Measurements from ENCODE around the gene DNM3. TPM values are rescaled to one million over a fixed set of nuclear protein-coding genes. Genes with fewer than 3 reads are reported as not detected.

The DNM3 gene
- total and polyA plus RNA-seq, 2 donors (not counting 1 experiment from before 2014, with no cell fraction given): 1.0 to 1.3 TPM

DNA sequence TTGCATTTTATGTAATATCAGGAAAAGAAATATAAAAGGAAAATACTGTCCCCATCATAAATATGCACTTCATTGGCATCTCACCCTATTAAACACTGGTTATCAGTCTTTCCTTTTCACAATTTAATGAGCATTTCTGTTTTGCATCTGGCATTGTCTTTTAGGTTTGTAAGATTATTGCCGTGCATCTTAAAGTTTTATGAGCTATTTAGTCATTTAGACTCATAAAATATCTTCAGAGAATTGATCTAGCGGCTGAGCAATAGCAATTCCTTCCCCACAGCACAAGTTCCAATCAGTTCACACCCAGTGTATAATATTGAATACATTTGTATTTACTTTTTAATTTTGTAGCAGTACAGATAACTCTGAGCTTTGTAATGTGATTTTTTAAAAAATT is 466.8 kb downstream of the DNM3 start:
- no peaks in the 10 kb centered on the region for H3K27me3 Mint-ChIP-seq
- DNase-seq (no peak), ATAC-seq (ENCODE audit: low read depth) (no peak)
- H3K9me3 Mint-ChIP-seq (ENCODE audit: insufficient read depth): peaks cover 4% of the 10 kb centered on the region
- H3K27me3 ChIP-seq (replicated peaks in 1 of 4; ENCODE audit: control extremely low read depth in 1 of 4, control insufficient read depth in 3 of 4, insufficient read depth in 4 of 4, low read length in 3 of 4): no peaks in the 10 kb centered on the region
- no peaks in the 10 kb centered on the region for H3K4me1 ChIP-seq (ENCODE audit: control insufficient read depth in 2 of 2, insufficient read depth in 2 of 2, low read length in 2 of 2)
- H3K9ac ChIP-seq (ENCODE audit: low read length): no peak overlapping the region
- H3K4me2 ChIP-seq (replicated peaks; ENCODE audit: low read depth, low read length, poor library complexity, severe bottlenecking): no peak overlapping the region
- ChIA-PET POLR2A (no interaction called here), CTCF (no interaction called here)
- no peak overlapping the region for H2AFZ ChIP-seq (ENCODE audit: insufficient read depth, low read depth, low read length, poor library complexity, severe bottlenecking)
- no peaks in the 10 kb centered on the region for H3K36me3 ChIP-seq (replicated peaks in 1 of 2; ENCODE audit: control extremely low read depth in 1 of 2, control insufficient read depth in 1 of 2, extremely low read depth in 1 of 2, insufficient read depth in 2 of 2, low read length in 1 of 2)
- WGBS (ENCODE audit: insufficient coverage): no CpG with 5 or more reads among the region's 2 CpGs
- H3K4me1 Mint-ChIP-seq: peaks cover 3% of the 10 kb centered on the region
- intact Hi-C loops (cut with micrococcal nuclease): loop anchor here (5.0 kb wide), 1 partner anchor 44 kb away; no protein-coding TSS in a partner anchor
- H3K4me3 ChIP-seq (ENCODE audit: control extremely low read depth in 1 of 5, extremely low read depth in 1 of 5, insufficient read depth in 1 of 5, low read depth in 2 of 5, low read length in 4 of 5): no peak overlapping the region
- no peak overlapping the region for H3K27ac Mint-ChIP-seq
- no peak overlapping the region for H3K4me3 Mint-ChIP-seq
- no peaks in the 10 kb centered on the region for H4K20me1 ChIP-seq (ENCODE audit: control insufficient read depth, insufficient read depth, low read length, poor library complexity, severe bottlenecking)
- no peak for TF ChIP-seq EZH2 (IDR thresholded peaks at IDR 0.05; ENCODE audit: borderline replicate concordance, insufficient read depth, low read depth, low read length, poor library complexity, severe bottlenecking)
- TF ChIP-seq, protein P1, sequence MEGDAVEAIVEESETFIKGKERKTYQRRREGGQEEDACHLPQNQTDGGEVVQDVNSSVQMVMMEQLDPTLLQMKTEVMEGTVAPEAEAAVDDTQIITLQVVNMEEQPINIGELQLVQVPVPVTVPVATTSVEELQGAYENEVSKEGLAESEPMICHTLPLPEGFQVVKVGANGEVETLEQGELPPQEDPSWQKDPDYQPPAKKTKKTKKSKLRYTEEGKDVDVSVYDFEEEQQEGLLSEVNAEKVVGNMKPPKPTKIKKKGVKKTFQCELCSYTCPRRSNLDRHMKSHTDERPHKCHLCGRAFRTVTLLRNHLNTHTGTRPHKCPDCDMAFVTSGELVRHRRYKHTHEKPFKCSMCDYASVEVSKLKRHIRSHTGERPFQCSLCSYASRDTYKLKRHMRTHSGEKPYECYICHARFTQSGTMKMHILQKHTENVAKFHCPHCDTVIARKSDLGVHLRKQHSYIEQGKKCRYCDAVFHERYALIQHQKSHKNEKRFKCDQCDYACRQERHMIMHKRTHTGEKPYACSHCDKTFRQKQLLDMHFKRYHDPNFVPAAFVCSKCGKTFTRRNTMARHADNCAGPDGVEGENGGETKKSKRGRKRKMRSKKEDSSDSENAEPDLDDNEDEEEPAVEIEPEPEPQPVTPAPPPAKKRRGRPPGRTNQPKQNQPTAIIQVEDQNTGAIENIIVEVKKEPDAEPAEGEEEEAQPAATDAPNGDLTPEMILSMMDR (IDR thresholded peaks at IDR 0.05): no peak
- H3K79me2 ChIP-seq (ENCODE audit: control insufficient read depth, insufficient read depth, low read length): no peaks in the 10 kb centered on the region
- no peaks in the 10 kb centered on the region for H3K9me3 ChIP-seq (ENCODE audit: control extremely low read depth in 1 of 3, control insufficient read depth in 2 of 3, insufficient read depth in 1 of 3, low read length in 2 of 3)
- no peak overlapping the region for H3K27ac ChIP-seq (ENCODE audit: low read length in 2 of 2)

DNA sequence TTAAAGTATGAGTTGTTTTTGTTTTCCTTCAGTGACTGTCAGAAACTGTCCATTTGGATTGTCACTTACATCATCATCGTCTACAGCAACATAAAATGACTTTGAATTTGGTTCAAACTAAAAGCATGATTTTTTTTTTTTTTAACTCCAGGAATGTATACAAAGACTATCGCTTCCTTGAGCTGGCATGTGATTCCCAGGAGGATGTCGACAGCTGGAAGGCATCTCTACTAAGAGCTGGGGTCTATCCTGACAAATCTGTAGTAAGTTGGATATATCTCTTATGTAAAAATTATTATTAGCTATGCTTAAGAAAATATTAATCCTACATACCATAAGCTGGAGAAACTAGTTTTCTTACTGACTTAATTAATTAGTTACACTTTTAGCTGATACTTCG is 467.3 kb downstream of the DNM3 start:
- intact Hi-C loops (cut with micrococcal nuclease): loop anchor here (5.0 kb wide), 1 partner anchor 44 kb away; no protein-coding TSS in a partner anchor
- Mint-ChIP-seq H3K9me3 (ENCODE audit: insufficient read depth) (no peaks in the 10 kb centered on the region), H3K4me3 (no peak overlapping the region), H3K27me3 (no peaks in the 10 kb centered on the region), H3K4me1 (peaks cover 3% of the 10 kb centered on the region), H3K27ac (no peak overlapping the region)
- no peaks in the 10 kb centered on the region for H3K9me3 ChIP-seq (ENCODE audit: control extremely low read depth in 1 of 3, control insufficient read depth in 2 of 3, insufficient read depth in 1 of 3, low read length in 2 of 3)
- H3K4me1 ChIP-seq (ENCODE audit: control insufficient read depth in 2 of 2, insufficient read depth in 2 of 2, low read length in 2 of 2): no peaks in the 10 kb centered on the region
- H3K4me3 ChIP-seq (ENCODE audit: control extremely low read depth in 1 of 5, extremely low read depth in 1 of 5, insufficient read depth in 1 of 5, low read depth in 2 of 5, low read length in 4 of 5): no peak overlapping the region
- DNase-seq: no peak
- H3K79me2 ChIP-seq (ENCODE audit: control insufficient read depth, insufficient read depth, low read length): no peaks in the 10 kb centered on the region
- no peaks in the 10 kb centered on the region for H3K36me3 ChIP-seq (replicated peaks in 1 of 2; ENCODE audit: control extremely low read depth in 1 of 2, control insufficient read depth in 1 of 2, extremely low read depth in 1 of 2, insufficient read depth in 2 of 2, low read length in 1 of 2)
- CTCF ChIA-PET: no interaction called here
- POLR2A ChIA-PET: no interaction called here
- no peak overlapping the region for H3K9ac ChIP-seq (ENCODE audit: low read length)
- no peak for TF ChIP-seq EZH2 (IDR thresholded peaks at IDR 0.05; ENCODE audit: borderline replicate concordance, insufficient read depth, low read depth, low read length, poor library complexity, severe bottlenecking)
- TF ChIP-seq, protein P1 (IDR thresholded peaks at IDR 0.05): no peak
- no peak overlapping the region for H3K4me2 ChIP-seq (replicated peaks; ENCODE audit: low read depth, low read length, poor library complexity, severe bottlenecking)
- no peaks in the 10 kb centered on the region for H3K27me3 ChIP-seq (replicated peaks in 1 of 4; ENCODE audit: control extremely low read depth in 1 of 4, control insufficient read depth in 3 of 4, insufficient read depth in 4 of 4, low read length in 3 of 4)
- no peak for ATAC-seq (ENCODE audit: low read depth)
- WGBS (ENCODE audit: insufficient coverage): no CpG with 5 or more reads among the region's 4 CpGs
- no peaks in the 10 kb centered on the region for H4K20me1 ChIP-seq (ENCODE audit: control insufficient read depth, insufficient read depth, low read length, poor library complexity, severe bottlenecking)
- H3K27ac ChIP-seq (ENCODE audit: low read length in 2 of 2): no peak overlapping the region
- H2AFZ ChIP-seq (ENCODE audit: insufficient read depth, low read depth, low read length, poor library complexity, severe bottlenecking): no peak overlapping the region
